Measurements from ENCODE around the gene ERVH48-1. TPM values are rescaled to one million over a fixed set of nuclear protein-coding genes. Genes with fewer than 3 reads are reported as not detected.
"Not testable (repeated sequence)": the region's sequence is repeated elsewhere in the genome, so short reads cannot be mapped to it uniquely, and the experiment has no call there.

The ERVH48-1 gene
- total and polyA plus RNA-seq, 2 donors (not counting 3 experiments of a cell fraction or from before 2014, with no cell fraction given), result not detected

DNA sequence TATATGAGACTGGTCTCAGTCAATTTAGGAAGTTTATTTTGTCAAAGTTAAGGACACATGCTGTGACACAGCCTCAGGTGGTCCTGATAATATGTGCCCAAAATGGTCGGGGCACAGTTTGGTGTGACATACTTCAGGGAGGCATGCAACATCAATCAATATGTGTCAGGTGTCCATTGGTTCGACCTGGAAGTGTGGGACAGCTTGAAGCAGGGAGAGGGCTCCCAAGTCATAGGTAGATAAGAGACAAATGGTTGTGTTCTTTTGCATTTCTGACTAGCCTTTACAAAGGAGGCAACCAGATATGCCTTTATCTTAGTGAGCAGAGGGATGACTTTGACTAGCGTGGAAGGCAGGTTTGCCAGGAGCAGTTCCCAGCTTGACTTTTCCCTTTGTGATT is 4.5 kb upstream of the ERVH48-1 start:
- Histone ChIP-seq H3K4me2 (ENCODE audit: insufficient read depth, low read length) (no peak overlapping the region), H3K4me3 (replicated peaks in 1 of 3; ENCODE audit: insufficient read depth in 1 of 3, low read depth in 1 of 3, low read length in 3 of 3) (no peak overlapping the region), H3K27ac (ENCODE audit: insufficient read depth, low read depth, low read length) (no peak overlapping the region), H3K36me3 (ENCODE audit: control insufficient read depth in 2 of 2, extremely low read depth in 1 of 2, insufficient read depth in 2 of 2, low read length in 2 of 2) (no peaks in the 10 kb centered on the region), H3K27me3 (ENCODE audit: control insufficient read depth in 2 of 2, insufficient read depth in 2 of 2, low read length in 2 of 2) (no peaks in the 10 kb centered on the region), H3K9ac (replicated peaks; ENCODE audit: extremely low read depth, insufficient read depth, low read length) (no peak overlapping the region), H2AFZ (ENCODE audit: low read depth, low read length) (no peak overlapping the region), H3K9me1 (replicated peaks; ENCODE audit: control insufficient read depth, extremely low read depth, insufficient read depth, low read length) (no peaks in the 10 kb centered on the region), H3K79me2 (ENCODE audit: control insufficient read depth, insufficient read depth, low read length) (no peaks in the 10 kb centered on the region), H4K20me1 (replicated peaks; ENCODE audit: control insufficient read depth, extremely low read depth, insufficient read depth, low read length) (no peaks in the 10 kb centered on the region), H3K4me1 (ENCODE audit: control insufficient read depth, extremely low read depth, insufficient read depth, low read length) (no peaks in the 10 kb centered on the region), H3K9me3 (replicated peaks; ENCODE audit: control insufficient read depth, insufficient read depth, low read length) (no peaks in the 10 kb centered on the region)
- no peak for DNase-seq (ENCODE audit: low read depth, low spot score)
- BruUV-seq (replicated peaks), result no TSS peak
- TF ChIP-seq POLR2AphosphoS5 (IDR thresholded peaks at IDR 0.05; ENCODE audit: insufficient read depth, low read depth, low read length) (no peak), MAX (IDR thresholded peaks at IDR 0.05; ENCODE audit: insufficient read depth, insufficient read length) (no peak), GATA2 (IDR thresholded peaks at IDR 0.05; ENCODE audit: insufficient read depth, insufficient read length, low read depth, low read length) (no peak), EZH2 (IDR thresholded peaks at IDR 0.05; ENCODE audit: borderline replicate concordance, low read depth, low read length, severe bottlenecking) (no peak), FOS (IDR thresholded peaks at IDR 0.05; ENCODE audit: borderline replicate concordance, insufficient read depth, low read length) (no peak), POLR2A (IDR thresholded peaks at IDR 0.05; ENCODE audit: low read depth, low read length) (no peak), MYC (IDR thresholded peaks at IDR 0.05; ENCODE audit: low read depth, low read length) (no peak), JUN (IDR thresholded peaks at IDR 0.05; ENCODE audit: borderline replicate concordance, insufficient read depth, insufficient read length, low read depth) (no peak)
- TF ChIP-seq, protein P1, sequence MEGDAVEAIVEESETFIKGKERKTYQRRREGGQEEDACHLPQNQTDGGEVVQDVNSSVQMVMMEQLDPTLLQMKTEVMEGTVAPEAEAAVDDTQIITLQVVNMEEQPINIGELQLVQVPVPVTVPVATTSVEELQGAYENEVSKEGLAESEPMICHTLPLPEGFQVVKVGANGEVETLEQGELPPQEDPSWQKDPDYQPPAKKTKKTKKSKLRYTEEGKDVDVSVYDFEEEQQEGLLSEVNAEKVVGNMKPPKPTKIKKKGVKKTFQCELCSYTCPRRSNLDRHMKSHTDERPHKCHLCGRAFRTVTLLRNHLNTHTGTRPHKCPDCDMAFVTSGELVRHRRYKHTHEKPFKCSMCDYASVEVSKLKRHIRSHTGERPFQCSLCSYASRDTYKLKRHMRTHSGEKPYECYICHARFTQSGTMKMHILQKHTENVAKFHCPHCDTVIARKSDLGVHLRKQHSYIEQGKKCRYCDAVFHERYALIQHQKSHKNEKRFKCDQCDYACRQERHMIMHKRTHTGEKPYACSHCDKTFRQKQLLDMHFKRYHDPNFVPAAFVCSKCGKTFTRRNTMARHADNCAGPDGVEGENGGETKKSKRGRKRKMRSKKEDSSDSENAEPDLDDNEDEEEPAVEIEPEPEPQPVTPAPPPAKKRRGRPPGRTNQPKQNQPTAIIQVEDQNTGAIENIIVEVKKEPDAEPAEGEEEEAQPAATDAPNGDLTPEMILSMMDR (IDR thresholded peaks at IDR 0.05; ENCODE audit: extremely low read depth in 1 of 2, insufficient read depth in 1 of 2, low read depth in 1 of 2, low read length in 2 of 2), result no peak
- intact Hi-C loops (cut with micrococcal nuclease) (no loop called here), dilution Hi-C loops (cut with MboI; ENCODE audit: extremely low pct_ligation_motif_present, low sequenced_read_pairs) (no loop called here)
- ChIA-PET CTCF (interaction anchor here (0.6 kb wide), 1 partner anchor 89 kb away, joined by 3 read pairs; no protein-coding TSS in a partner anchor), POLR2A (no interaction called here)
- no peak for FAIRE-seq

DNA sequence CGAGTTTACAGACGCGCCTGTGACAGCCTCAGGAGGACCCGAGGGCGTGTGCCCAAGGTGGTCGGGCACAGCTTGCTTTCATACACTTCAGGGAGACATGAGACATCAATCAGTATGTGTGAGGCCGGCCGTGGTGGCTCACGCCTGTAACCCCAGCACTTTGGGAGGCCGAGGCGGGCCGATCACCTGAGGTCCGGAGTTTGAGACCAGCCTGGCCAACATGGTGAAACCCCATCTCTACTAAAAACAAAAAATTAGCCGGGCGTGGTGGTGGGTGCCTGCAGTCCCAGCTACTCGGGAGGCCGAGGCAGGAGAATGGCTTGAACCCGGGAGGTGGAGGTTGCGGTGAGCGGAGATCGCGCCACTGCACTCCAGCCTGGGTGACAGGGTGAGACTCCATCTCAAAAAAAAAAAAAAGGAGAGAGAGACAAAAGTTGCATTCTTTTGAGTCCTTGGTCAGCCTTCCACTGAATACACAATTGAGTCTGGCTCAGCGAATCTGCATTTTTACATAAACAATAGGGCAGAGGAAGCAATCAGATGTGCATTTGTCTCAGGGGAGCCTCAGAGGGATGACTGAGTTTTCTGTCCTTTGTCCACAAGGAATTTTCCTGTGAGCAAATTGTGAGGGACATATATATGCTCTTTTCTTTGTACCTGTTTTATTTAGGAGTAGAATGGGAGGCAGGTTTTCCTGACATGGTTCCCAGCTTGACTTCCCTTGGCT is 2.2 kb upstream of the ERVH48-1 start:
- H3K4me2 ChIP-seq (ENCODE audit: insufficient read depth, low read length); intact Hi-C loops (cut with micrococcal nuclease); H4K20me1 ChIP-seq (replicated peaks; ENCODE audit: control insufficient read depth, extremely low read depth, insufficient read depth, low read length); BruUV-seq (replicated peaks); dilution Hi-C loops (cut with MboI; ENCODE audit: extremely low pct_ligation_motif_present, low sequenced_read_pairs); DNase-seq (ENCODE audit: low read depth, low spot score); CTCF ChIA-PET; H3K27ac ChIP-seq (ENCODE audit: insufficient read depth, low read depth, low read length); H3K4me3 ChIP-seq (replicated peaks in 1 of 3; ENCODE audit: insufficient read depth in 1 of 3, low read depth in 1 of 3, low read length in 3 of 3); H3K27me3 ChIP-seq (ENCODE audit: control insufficient read depth in 2 of 2, insufficient read depth in 2 of 2, low read length in 2 of 2); H3K4me1 ChIP-seq (ENCODE audit: control insufficient read depth, extremely low read depth, insufficient read depth, low read length); FAIRE-seq; H3K9me1 ChIP-seq (replicated peaks; ENCODE audit: control insufficient read depth, extremely low read depth, insufficient read depth, low read length); POLR2A ChIA-PET; H2AFZ ChIP-seq (ENCODE audit: low read depth, low read length); H3K9ac ChIP-seq (replicated peaks; ENCODE audit: extremely low read depth, insufficient read depth, low read length); H3K9me3 ChIP-seq (replicated peaks; ENCODE audit: control insufficient read depth, insufficient read depth, low read length); H3K36me3 ChIP-seq (ENCODE audit: control insufficient read depth in 2 of 2, extremely low read depth in 1 of 2, insufficient read depth in 2 of 2, low read length in 2 of 2); H3K79me2 ChIP-seq (ENCODE audit: control insufficient read depth, insufficient read depth, low read length): not testable (repeated sequence)
